ENCODE measurements around the gene HIVEP2.

- TF ChIP-seq CTCF (conservative IDR thresholded peaks at IDR 0.05; ENCODE audit: low read depth, low read length) = no peak
- TF ChIP-seq EZH2 (IDR thresholded peaks at IDR 0.05; ENCODE audit: borderline replicate concordance, low read depth, low read length, poor library complexity, severe bottlenecking) = no peak
Measured at GRCh38 chr6:142874676-142875075, 70.3 kb downstream of the HIVEP2 start.

Data from A673 (cell line).